Measurements from ENCODE around the gene SLC38A3. TPM values are rescaled to one million over a fixed set of nuclear protein-coding genes. Genes with fewer than 3 reads are reported as not detected.

Gene SLC38A3
- total and polyA plus RNA-seq, 2 experiments from 2014 or later: 0.28 to 1.3 TPM

- Mint-ChIP-seq H3K4me3 (no peak overlapping the region), H3K27ac (no peak overlapping the region), H3K36me3 (ENCODE audit: low read depth) (peaks cover 29% of the 10 kb centered on the region; the same call in 2 of the 3 replicates), H3K9me3 (no peaks in the 10 kb centered on the region), H3K27me3 (ENCODE audit: insufficient read depth, low read depth, poor library complexity) (peaks cover 8% of the 10 kb centered on the region), H3K4me1 (peaks cover 59% of the 10 kb centered on the region)
- DNase-seq (ENCODE audit: low spot score) (no peak), ATAC-seq (no peak)
- Histone ChIP-seq H3F3A (replicated peaks; ENCODE audit: low read depth) (0 out of 2 replicates have a peak, but pooled peaks cover 2% of the 10 kb centered on the region), H3K4me2 (no peak overlapping the region), H3K4me3 (no peak overlapping the region), H3K9me2 (ENCODE audit: insufficient read depth) (no peaks in the 10 kb centered on the region), H3K27me3 (ENCODE audit: insufficient read depth) (no peaks in the 10 kb centered on the region), H3K79me2 (replicated peaks; ENCODE audit: insufficient read depth) (peaks cover 38% of the 10 kb centered on the region), H3K36me3 (ENCODE audit: insufficient read depth) (peaks cover 12% of the 10 kb centered on the region; the same call in 1 of the 2 replicates), H4K20me1 (replicated peaks; ENCODE audit: insufficient read depth) (peaks cover 10% of the 10 kb centered on the region; the same call in 1 of the 2 replicates), H3K4me1 (ENCODE audit: insufficient read depth) (peaks cover 45% of the 10 kb centered on the region), H3K27ac (ENCODE audit: low read depth) (no peak overlapping the region), H2AFZ (no peak overlapping the region)
- TF ChIP-seq ZNF331 (CRISPR knock-in tag; IDR thresholded peaks at IDR 0.05; ENCODE audit: low read depth) (no peak), ZNF462 (CRISPR knock-in tag; IDR thresholded peaks at IDR 0.05) (no peak), ETS1 (IDR thresholded peaks at IDR 0.05) (no peak), STAT1 (IDR thresholded peaks at IDR 0.05; ENCODE audit: unreplicated experiment) (no peak), POLR2AphosphoS5 (IDR thresholded peaks at IDR 0.05; ENCODE audit: low read depth) (no peak), REST (IDR thresholded peaks at IDR 0.05; ENCODE audit: unreplicated experiment) (no peak), CTCF (conservative IDR thresholded peaks at IDR 0.05; ENCODE audit: low read depth in 2 of 2) (no peak), EZH2phosphoT487 (IDR thresholded peaks at IDR 0.05; ENCODE audit: unreplicated experiment) (no peak), ZNF114 (CRISPR knock-in tag; IDR thresholded peaks at IDR 0.05) (no peak), CREB1 (CRISPR knock-in tag; IDR thresholded peaks at IDR 0.05; ENCODE audit: low read depth) (no peak), EZH2 (IDR thresholded peaks at IDR 0.05; ENCODE audit: low read depth, unreplicated experiment) (no peak), JUNB (IDR thresholded peaks at IDR 0.05; ENCODE audit: unreplicated experiment) (no peak), NANOG (IDR thresholded peaks at IDR 0.05; ENCODE audit: borderline replicate concordance) (no peak)
Observed at GRCh38 chr3:50162034-50162883, 42.8 kb upstream of the SLC38A3 start.

All from GM23338 (cell line).